CMK (cell line): ENCODE data around the gene FUT6.

Experiments
- DNase-seq: peaks from one replicate; pipeline ENCODE4 v3.0.0-alpha.2; 2010; ENCODE audit warnings: low read depth

Gene FUT6

GRCh38 chr19:5827891-5828660 is 11.4 kb downstream of the FUT6 start:
- DNase-seq = peak; percentile 91

GRCh38 chr19:5827342-5827890 is 12.1 kb downstream of the FUT6 start:
- DNase-seq = no peak

GRCh38 chr19:5826531-5827341 is 12.8 kb downstream of the FUT6 start:
- DNase-seq = no peak

- no peak for DNase-seq
Observed at GRCh38 chr19:5825178-5825577, 14.3 kb downstream of the FUT6 start.

DNA sequence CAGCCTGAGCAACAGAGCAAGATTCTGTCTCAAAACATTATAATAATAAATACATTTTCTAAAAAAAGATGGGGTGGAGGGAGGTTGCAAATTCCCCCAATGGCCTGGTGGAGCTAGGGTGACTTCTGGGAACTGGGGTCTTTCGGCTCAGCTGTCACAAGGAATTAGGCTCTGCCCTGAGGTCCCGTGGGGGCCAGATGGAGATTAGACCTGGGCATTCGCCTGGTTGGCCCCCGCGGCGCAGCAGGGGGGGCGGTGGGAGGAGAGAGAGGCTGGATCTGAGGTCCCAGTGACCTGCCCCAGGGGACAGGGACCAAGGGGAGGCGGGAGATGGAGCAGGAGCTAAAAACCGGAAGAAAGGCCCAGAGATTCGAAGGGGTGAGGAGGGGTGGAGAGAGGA is 14.8 kb downstream of the FUT6 start:
- no peak for DNase-seq

DNA sequence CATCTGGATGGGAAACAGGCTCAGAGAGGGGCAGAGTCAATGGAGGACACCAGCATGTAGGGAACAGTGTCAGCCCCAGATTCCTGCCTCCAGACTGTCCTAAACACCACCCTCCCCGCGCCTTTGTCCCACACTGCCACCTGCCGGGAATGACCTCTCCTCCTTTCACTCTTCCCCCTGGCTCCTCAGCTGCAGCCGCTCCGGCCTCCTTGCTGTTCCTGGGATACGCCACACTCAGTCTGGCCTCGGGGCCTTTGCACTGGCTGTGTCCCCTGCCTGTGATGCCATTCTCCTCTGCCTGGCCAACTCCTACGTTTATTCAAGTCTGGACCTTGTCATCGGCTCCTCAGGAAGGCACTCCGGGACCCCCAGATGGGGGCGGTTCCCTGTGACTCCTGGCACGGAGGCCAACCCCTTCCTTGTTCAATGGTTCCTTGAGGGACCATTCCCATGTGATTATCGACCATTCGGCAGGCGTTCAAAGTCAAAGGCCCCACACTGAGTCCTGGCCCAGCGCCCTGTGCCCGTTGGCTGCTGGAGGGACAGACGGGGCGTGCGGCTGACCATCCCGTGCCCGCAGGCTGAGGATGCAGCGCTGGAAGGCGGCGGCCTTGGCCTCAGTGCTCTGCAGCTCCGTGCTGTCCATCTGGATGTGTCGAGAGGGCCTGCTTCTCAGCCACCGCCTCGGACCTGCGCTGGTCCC is 15.8 kb downstream of the FUT6 start:
- DNase-seq = no peak

DNA sequence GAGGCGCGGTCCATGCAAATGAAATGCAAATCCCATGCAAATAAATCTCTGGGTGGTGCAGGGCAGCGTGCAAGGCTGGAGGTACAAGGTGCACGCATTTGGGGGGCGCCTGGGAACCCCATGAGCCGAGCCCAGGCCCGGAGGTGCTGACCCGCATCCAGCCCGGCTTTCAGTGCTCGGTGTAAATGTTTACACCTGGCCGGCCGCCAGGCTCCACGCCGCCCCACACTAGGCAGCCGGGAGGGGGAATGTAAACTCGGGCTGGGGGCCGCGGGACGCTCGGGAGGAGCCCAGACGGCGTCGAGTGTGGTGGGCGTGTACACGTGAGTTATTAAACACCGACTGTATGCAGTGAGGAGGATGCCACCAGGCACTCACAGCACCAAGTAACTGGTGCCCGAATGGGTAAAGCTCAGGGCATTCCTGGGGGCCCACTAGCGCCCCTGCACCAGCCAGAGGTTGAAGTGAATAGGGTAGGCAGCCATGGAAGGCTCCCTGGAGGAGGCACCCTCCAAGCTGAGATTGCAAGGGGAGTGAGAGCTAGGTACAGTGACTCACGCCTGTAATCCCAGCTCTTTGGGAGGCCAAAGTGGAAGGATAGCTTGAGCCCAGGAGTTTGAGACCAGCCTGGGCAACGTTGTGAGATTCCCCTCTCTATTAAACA is 17.2 kb downstream of the FUT6 start:
- DNase-seq = no peak

- no peak for DNase-seq
Observed at GRCh38 chr19:5821521-5822180, 17.9 kb downstream of the FUT6 start.

- no peak for DNase-seq
Observed at GRCh38 chr19:5820785-5821184, 18.7 kb downstream of the FUT6 start.

GRCh38 chr19:5818594-5818993 is 20.9 kb downstream of the FUT6 start:
- no peak for DNase-seq

- no peak for DNase-seq
Observed at GRCh38 chr19:5817218-5817617, 22.3 kb downstream of the FUT6 start.

DNA sequence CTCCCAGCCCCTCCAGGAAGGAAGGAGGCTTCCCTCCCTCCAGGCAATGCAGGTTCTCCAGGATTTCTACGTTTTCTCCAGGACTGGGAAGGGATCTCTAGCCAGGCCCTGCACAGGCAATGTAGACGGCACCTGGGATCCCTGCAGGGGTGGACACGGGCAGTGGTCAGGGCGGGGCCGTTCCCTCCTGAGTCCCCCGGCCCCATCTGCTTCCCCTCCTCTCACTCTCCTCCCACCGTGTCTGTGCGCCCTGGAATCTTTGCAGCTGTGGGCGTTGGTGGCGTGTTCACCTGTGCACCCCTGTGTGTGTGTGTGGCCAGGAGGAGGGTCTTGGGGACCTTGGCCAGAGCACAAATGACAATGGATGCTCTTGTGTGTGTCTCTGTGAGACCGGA is 24.7 kb downstream of the FUT6 start:
- no peak for DNase-seq

- DNase-seq = no peak
Observed at GRCh38 chr19:5814123-5814851, 25.2 kb downstream of the FUT6 start.

- DNase-seq = no peak
Observed at GRCh38 chr19:5811117-5811516, 28.4 kb downstream of the FUT6 start.

GRCh38 chr19:5809469-5809868 is 30.0 kb downstream of the FUT6 start:
- no peak for DNase-seq

GRCh38 chr19:5809053-5809452 is 30.4 kb downstream of the FUT6 start:
- DNase-seq = no peak

DNA sequence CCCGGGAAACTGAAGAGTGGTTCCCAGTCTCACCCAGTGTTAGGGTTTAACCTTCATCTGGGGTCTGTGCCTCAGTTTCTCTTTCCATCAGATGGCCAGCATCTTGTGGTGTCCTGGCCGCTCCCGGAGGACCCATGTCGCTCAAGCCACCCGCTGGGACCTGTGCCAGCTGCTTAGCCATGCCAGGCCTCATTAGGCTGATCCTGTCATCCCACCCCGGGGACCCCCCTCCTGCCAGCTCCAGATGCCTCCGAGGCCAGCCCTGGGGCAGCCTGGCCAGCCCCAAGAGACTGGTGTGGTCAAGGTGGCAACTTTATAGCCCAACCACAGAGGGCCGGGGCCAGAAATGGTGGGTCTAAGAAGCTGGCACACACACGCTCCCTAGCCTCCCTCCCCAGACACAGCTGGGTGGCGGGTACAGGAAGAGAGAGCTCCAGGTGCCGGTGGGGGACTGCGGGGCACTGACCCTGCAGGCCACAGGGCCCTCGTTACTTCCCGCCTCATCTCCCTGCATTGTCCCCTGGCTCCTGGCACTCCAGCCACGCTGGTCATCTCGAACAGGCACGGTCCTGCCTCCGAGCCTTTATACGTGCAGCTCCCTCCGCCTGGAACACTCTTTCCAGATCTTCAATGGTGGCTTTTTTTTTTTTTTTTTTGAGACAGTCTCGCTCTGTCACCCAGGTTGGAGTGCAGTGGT is 31.2 kb downstream of the FUT6 start:
- no peak for DNase-seq

GRCh38 chr19:5806905-5807304 is 32.6 kb downstream of the FUT6 start:
- no peak for DNase-seq

DNA sequence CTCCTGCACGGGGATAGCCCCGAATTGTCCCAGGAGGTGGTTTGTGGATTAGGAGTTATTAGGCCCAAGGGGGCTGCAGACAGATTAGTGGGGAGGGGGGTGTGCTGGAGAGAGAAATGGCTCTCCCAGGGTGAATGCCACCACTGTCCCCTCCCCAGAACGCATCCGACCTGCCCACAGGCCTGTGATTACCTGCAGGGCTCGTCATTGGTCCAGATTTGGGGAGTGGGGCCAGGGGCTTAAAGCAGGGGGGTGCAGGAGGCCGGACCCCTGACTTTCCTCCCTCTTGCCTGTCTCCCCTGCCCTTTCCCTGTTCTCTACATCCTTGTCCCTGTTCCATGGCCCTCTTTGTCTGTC is 33.4 kb downstream of the FUT6 start:
- DNase-seq = no peak

DNA sequence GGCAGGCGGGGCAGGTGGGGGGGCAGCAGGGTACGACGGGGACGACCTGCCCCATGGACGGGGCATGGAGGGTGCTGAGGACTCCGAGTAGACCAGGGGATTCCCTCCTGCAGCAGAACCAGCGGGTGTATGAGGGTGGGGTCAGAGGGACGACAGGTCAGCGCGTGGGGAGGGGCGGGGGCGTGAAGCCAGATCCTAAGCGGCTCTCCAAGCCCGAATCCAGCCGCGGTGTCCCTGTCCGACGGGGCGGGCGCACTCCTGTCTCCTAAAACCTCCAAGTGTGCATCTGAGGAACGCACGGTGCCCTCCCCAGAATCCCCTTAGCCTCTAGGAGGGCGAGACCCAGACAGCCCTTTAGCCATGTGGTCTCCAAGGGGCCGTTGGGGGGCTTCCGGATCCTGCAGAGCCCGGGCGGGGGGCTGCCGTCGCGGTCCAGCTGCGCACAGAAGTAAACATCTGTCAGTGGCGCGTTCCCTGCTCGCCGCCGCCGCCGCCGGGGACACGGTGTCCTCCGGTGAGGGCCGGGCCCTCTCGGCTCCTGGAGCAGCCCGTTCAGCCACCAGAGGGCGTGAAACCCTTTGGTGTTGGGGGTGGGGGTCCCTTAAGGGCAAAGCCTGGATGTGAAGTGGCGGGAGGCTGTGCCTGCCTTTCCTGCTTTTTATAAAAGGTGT is 33.9 kb downstream of the FUT6 start:
- DNase-seq = peak; percentile 56
